T1000 (cell line): ENCODE data around the gene SLAIN2.

Source experiments
- DNase-seq: peaks from one replicate; lab custom pipeline; 2025; ENCODE audit warnings: mixed read lengths; lab: John Stamatoyannopoulos, UW

SLAIN2 gene

GRCh38 chr4:48334900-48335384 is 6.4 kb upstream of the SLAIN2 start:
- no peak for DNase-seq

DNA sequence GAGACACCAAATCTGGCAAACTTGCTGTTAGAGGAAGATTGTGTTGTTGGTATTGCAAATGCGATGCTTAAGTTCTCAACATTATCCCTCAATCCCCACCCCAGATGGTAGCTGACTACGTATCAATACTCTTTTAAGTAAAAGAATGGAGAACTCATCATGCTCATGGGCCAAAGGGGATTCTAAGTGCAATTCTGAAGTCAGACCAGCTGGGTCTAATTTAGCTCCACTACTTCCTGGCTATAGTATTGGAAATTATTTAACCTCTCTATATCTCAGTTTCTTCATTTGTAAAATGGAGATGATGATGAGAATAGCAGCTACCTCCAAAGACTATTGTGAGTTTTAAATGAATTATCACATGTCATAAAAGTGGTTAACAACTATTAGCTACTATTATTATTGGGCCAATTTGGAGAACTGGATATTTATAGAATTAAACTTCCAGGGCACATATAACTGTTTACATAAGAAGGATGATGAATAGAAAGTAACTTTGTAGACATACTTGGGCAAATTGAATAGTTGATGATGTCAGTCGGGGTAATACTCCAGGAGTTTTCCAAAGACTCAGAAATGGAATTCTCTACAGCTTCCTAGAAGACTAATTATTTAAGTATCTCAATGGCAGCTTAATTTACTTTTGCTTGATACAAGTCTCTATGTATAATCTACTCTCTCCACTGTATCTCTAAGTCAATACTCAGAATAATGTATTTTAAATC is 5.0 kb upstream of the SLAIN2 start:
- DNase-seq = no peak

GRCh38 chr4:48337731-48338130 is 3.6 kb upstream of the SLAIN2 start:
- no peak for DNase-seq

DNA sequence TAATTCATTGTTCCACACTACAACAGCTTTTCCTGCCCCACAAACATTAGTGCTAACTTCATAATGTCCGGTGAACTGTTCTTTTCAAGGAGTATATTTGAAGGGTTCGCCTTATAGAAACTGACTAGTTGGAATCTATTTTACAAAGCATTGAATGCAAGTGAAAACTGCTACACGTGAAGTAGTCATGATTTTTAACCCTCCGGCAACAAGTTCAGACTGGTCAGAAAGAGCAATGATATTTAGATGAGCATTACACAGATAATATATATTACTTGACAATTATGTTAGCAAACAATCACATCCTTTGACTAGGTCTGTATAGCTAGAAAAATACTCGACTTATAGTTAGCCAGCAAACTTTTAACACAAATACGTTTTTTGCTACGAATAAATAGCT is 1.7 kb upstream of the SLAIN2 start:
- DNase-seq = no peak

GRCh38 chr4:48340276-48340964 is 909 bp upstream of the SLAIN2 start:
- peak; percentile 55 for DNase-seq

DNA sequence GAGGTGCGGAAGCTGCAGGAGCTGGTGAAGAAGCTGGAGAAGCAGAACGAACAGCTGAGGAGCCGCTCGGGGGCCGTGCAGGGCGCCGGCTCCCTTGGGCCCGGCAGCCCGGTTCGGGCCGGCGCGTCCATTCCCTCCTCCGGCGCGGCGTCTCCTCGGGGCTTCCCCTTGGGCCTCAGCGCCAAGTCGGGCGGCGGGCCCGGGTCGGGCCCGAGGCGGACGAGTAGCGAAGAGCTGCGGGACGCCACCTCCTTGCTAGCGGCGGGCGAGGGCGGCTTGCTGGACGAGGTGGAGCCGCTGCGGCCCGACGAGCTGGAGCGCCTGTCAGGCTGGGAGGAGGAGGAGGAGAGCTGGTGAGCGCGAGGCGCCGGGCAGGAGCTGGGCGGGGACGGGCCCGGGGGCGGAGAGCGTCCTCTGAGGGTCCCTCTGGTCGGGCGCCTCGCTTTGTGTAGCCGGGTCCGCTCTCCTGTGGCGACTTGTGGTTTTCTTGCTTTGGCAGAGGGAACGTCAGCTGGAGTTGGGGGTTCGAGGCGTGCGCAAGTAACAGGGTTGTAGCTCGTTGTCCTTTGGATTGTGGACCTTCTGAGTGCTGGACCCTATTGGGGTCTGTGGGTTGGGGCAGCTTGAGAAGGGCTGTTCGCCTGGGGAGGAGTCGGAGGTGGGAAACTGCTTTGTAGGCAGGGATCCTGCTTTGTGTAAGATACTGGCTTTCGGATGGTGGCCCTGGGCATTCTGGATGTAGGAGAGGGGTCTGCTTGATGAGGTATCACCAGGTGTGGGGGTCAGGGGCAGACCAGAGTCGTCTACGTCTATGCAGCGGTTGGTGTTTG is 662 bp downstream of the SLAIN2 start:
- peak; percentile 20 for DNase-seq

GRCh38 chr4:48342606-48342880 is 1.2 kb downstream of the SLAIN2 start:
- DNase-seq = no peak

DNA sequence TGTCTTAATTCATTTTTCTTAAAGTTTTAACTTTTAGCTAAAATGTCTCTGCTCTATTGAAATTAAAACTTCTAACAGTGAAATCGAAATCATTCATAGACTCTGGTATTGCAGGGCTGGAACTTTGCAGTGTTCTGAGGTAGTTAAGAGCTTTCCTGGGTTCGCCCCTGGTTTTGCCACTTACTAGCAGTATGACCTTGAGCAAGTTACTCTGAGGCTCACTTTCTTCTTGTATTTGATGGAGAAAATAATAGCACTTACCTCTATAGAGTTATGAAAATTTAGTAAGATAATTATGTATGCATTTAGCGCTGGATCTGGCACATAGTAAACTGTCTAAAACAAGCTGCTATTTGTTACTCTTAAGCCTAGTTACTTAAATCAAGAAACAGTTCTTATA is 1.7 kb downstream of the SLAIN2 start:
- no peak for DNase-seq

DNA sequence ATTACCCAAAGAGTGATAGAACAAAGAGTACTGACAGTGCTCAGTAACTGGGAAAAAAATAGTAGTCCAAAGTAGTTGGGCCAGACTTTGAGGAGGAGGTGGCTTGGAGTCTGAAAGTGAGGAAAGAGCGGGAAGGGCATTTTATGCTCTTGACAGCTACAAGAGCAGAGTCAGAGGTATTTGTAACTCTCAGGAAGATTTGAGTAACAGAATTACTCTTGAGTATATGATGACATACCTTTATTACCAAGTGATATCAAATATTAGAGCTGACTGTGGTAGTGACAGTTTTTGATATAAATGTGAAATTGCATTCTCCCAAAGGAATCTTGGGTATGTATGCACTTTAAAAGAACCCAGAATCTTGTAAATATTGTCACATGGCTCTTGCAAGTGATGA is 2.2 kb downstream of the SLAIN2 start:
- no peak for DNase-seq

DNA sequence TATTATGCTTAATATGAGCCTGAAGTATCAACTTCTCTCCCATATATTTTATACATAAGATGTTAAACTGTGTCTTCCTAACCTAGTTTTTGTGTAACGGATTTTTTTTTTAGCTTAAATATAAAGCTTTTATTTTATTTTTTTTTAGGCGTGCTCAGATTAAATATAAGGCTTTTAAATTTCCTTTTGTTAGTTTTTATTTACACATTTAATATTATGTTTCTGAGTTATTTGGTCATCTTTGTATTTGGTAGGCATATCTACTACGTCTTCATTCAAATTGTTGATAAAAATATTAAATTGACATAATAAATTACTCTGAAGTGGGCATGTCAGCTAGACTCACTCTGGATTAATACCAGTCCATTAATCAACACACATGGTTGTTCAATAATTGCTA is 4.2 kb downstream of the SLAIN2 start:
- no peak for DNase-seq

DNA sequence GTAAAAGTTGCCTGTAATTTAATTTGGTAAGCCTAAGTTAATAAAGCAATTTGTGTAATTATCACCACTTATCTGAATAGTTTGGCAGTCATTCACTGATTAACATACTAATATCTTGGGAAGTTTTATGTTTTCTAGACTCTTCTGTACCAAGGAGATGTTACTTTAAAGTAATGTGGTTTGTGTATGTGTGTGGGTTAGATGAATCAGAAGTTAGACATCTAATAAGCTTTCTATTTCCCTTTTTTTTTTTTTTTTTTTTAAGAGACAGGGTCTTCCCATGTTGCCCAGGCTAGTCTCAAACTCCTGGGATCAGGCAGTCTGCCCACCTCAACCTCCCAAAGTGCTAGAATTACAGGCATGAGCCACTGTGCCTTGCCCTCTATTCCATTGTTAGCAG is 5.3 kb downstream of the SLAIN2 start:
- DNase-seq = no peak

GRCh38 chr4:48347282-48347921 is 6.1 kb downstream of the SLAIN2 start:
- DNase-seq = no peak

GRCh38 chr4:48350871-48351270 is 9.5 kb downstream of the SLAIN2 start:
- no peak for DNase-seq

DNA sequence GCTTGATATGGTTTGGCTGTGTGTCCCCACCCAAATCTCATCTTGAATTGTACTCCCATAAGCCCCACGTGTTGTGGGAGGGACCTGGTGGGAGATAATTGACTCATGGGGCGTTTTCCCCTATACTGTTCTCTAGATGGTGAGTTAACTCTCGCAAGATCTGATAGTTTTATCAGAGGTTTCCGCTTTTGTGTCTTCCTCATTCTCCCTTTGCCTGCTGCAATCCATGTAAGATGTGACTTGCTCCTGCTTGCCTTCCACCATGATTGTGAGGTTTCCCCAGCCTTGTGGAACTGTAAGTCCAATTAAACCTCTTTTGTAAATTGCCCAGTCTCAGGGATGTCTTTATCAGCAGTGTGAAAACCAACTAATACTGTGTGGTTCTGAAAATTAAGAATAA is 11.5 kb downstream of the SLAIN2 start:
- no peak for DNase-seq

- DNase-seq = no peak
Measured at GRCh38 chr4:48356355-48356754, 15.0 kb downstream of the SLAIN2 start.

GRCh38 chr4:48360285-48361011 is 19.1 kb downstream of the SLAIN2 start:
- peak; percentile 12 for DNase-seq

DNA sequence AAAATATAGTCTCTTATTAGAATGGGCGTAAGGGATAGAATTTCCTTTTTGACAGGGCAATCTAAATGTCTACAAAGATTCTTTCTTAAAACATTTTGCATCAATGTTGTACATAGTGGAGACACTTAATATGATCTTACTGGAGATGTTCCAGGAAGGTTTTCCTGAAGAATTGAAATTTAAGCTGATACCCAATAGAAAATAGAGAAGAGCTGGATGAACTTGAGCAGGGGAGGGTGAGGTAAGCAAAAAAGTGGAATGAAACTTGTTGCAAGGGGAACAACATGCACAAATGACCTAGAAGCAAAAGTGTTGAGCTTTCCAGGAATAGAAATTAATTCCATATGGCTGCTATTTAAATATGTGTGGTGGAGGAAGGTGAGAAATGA is 19.7 kb downstream of the SLAIN2 start:
- no peak for DNase-seq

GRCh38 chr4:48366611-48367010 is 25.3 kb downstream of the SLAIN2 start:
- DNase-seq = no peak

DNA sequence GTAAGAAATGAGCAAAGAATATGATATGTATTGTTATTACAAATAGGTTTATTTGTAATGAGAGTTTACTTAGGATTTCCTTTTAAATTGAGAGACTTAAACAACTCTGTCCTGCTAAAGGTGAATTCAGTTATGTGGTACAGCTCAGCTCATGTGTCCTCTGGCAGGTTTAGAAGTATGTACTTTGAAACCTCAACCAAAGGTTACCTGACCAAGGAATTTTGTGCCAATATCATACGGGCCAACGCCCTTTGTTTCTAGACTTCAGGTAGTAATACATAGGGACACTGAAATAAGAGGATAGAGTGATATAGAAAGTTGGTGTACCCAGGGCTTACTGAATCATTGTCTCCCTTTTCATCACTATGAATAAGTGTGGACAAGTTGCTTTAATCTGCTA is 25.7 kb downstream of the SLAIN2 start:
- DNase-seq = no peak

- DNase-seq = no peak
Measured at GRCh38 chr4:48368389-48368788, 27.1 kb downstream of the SLAIN2 start.

DNA sequence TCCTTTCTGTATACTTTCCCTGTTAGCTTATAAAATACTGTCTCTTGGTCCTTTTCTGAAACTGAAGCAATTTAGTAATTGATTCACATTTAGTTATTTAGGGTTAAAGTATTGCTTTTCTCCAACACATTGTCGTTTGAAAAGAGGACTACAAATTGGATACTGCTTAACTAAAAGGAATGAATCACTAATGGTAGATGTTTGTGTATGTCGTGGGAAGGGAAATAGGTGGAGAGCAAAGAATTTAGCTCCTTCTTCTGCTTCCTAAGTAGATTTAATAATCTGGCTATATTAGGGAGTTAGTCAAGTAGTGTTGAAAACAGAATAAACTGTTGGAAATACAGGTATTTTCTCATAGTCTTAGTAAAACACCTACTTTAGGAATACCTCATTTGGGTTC is 27.9 kb downstream of the SLAIN2 start:
- DNase-seq = no peak

- DNase-seq = no peak
Measured at GRCh38 chr4:48369771-48370170, 28.4 kb downstream of the SLAIN2 start.
